Small intestine (tissue), 7 donors: ENCODE measurements around the gene SLC16A4. TPM values are rescaled to one million over a fixed set of nuclear protein-coding genes. Genes with fewer than 3 reads are reported as not detected.

Experiments used
- DNase-seq, 2 donors: peaks; one replicate each; pipeline versions ENCODE4 v3.0.0 to v3.0.0-alpha.2; 2013
- FAIRE-seq: peaks from 2 replicates; lab custom pipeline; 2012; peaks lifted over from hg19 to GRCh38; lab: Jason Lieb, UNC
- H3K27ac ChIP-seq, 3 donors: one replicate each; pipeline ENCODE4 v1.5.1; 2013; ENCODE audit warnings: low read length in 2 of 3, mild to moderate bottlenecking in 2 of 3, control low read depth in 1 of 3, inconsistent platforms in 1 of 3, low read depth in 1 of 3, moderate library complexity in 1 of 3
- H3K27me3 ChIP-seq, 3 donors: one replicate each; pipeline ENCODE4 v1.6.1; 2013; ENCODE audit warnings: low read length in 3 of 3, inconsistent platforms in 1 of 3; ENCODE audit not compliant: control insufficient read depth in 3 of 3, insufficient read depth in 3 of 3
- H3K36me3 ChIP-seq, 3 donors: one replicate each; pipeline ENCODE4 v1.6.1; 2013; ENCODE audit warnings: low read length in 3 of 3, inconsistent platforms in 1 of 3, low read depth in 1 of 3, mild to moderate bottlenecking in 1 of 3, moderate library complexity in 1 of 3; ENCODE audit not compliant: control insufficient read depth in 3 of 3, insufficient read depth in 2 of 3
- H3K4me1 ChIP-seq, 3 donors: one replicate each; pipeline ENCODE4 v1.6.1; 2013; ENCODE audit warnings: low read length in 2 of 3, inconsistent platforms in 1 of 3, low read depth in 1 of 3, mild to moderate bottlenecking in 1 of 3, moderate library complexity in 1 of 3; ENCODE audit not compliant: control insufficient read depth in 3 of 3, insufficient read depth in 2 of 3
- H3K4me3 ChIP-seq, 3 donors: one replicate each; pipeline ENCODE4 v1.5.1; 2013; ENCODE audit warnings: low read length in 3 of 3, control low read depth in 1 of 3, inconsistent platforms in 1 of 3, low read depth in 1 of 3, mild to moderate bottlenecking in 1 of 3, moderate library complexity in 1 of 3
- H3K9me3 ChIP-seq, 2 donors: one replicate each; pipeline ENCODE4 v1.6.1; 2013; ENCODE audit warnings: low read depth in 1 of 2, low read length in 1 of 2; ENCODE audit not compliant: control insufficient read depth in 2 of 2, insufficient read depth in 1 of 2
- WGBS, 3 donors: extraction: QIAGEN DNeasy Blood & Tissue Kit; methylation state at CpG; one replicate each; pipeline ENCODE4 v1.1.7; 2013; 5-methylcytosine and 5-hydroxymethylcytosine counted together
- polyA plus RNA-seq, 4 donors: library from polyadenylated mRNA; stranded (reverse) in 3 of 4; unstranded in 1 of 4; fragments of 200-250 nt in 3 of 4; fragments of 120-200 nt in 1 of 4; gene quantifications; one replicate each; pipeline versions ENCODE4 v1.2.1 to v1.2.3, GENCODE V29; 2013
- donor health status: healthy with polysubstance abuse.
- donor health status: control.
- donor health status: control.
- donor health status: Bipolar disorder and iron deficiency.
- donor health status: healthy.

Gene SLC16A4
- polyA plus RNA-seq, 4 donors, result 5.4 to 51.1 (median 6.9) TPM

DNA sequence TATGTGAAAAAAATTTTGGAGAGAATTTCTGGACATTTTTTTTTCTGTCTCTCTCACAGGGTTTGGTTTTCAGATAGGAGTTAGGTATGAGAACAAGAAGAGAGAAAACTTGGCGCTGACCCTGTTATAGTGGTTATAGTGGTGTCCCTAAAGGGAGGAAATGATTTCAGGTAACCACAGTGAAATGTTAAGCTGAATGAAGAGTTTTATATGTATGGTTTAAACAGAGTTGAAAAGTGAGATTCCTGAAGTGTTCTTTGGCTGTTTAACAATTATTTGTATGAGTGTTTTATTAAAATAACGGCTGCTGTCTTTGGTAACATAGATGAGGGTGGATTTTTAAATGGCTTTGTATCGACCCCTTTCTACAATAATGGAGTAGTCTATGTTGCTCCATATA lies 45.3 kb downstream of the SLC16A4 start:
- WGBS, 3 donors, result 74 to 77% (median 77%) methylated on average over 3 of the region's 3 CpGs
- Histone ChIP-seq H3K27me3 (no peaks in the 10 kb centered on the region), H3K4me1 (peaks cover 15 to 50% (median 31%) of the 10 kb centered on the region in 3 donors), H3K9me3 (no peaks in the 10 kb centered on the region), H3K4me3 (no peak overlapping the region), H3K27ac (no peak overlapping the region), H3K36me3 (peaks cover 0 to 32% (median 8%) of the 10 kb centered on the region in 3 donors)
- DNase-seq (no peak), FAIRE-seq (no peak)

DNA sequence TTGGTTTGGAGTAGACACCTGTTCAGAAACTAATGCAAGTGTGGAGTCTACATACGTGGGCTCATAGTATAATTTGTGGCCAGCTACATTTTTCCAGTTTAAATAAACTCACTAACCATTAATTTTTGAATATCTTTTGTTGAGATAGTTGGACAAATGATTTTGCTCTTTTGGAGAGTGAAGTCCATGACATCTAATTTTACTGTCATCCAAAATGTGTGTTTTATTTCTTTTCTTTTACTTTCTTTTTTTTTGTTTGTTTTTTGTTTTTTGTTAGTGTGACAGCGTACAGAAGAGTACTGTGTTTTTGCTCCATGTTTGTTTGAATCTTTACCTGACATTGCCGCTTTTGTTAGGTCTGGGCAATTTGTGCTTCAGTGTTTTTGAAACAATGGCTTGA lies 46.7 kb downstream of the SLC16A4 start:
- no peak for DNase-seq
- Histone ChIP-seq H3K4me3 (peak overlapping the region in 1 of 3 donors; percentile 12), H3K9me3 (no peaks in the 10 kb centered on the region), H3K27ac (no peak overlapping the region), H3K4me1 (peaks cover 15 to 49% (median 30%) of the 10 kb centered on the region in 3 donors), H3K36me3 (peaks cover 0 to 32% (median 8%) of the 10 kb centered on the region in 3 donors), H3K27me3 (no peaks in the 10 kb centered on the region)
- WGBS, 3 donors, result 48 to 58% (median 51%) methylated on average over 3 of the region's 3 CpGs
- FAIRE-seq, result no peak

DNA sequence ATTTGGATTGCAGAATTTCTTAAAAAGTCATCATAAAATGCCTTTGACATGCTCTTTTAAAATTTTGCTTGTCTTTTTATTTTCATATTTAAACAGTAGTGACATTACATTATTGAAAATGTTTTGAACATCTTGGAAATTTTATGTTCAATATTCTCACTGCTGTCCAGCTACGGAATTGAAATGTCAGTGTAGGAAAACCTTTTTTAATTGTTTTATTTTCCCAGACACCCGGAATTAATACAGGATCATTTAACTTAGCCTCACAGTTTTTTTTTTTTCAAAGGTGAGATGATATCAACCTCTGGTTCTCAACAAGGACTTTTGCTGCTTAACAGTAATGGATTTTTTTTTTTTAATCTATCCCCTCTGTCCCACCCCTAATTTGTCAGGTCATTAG lies 47.6 kb downstream of the SLC16A4 start:
- no peak for DNase-seq
- H3K27me3 ChIP-seq, result no peaks in the 10 kb centered on the region
- peaks cover 0 to 32% (median 8%) of the 10 kb centered on the region in 3 donors for H3K36me3 ChIP-seq
- H3K4me1 ChIP-seq, result peaks cover 15 to 43% (median 30%) of the 10 kb centered on the region in 3 donors
- no peak for FAIRE-seq
- H3K4me3 ChIP-seq, result peak overlapping the region in 1 of 3 donors; percentile 12
- H3K27ac ChIP-seq, result no peak overlapping the region
- H3K9me3 ChIP-seq, result no peaks in the 10 kb centered on the region
- 39 to 54% (median 42%) methylated on average over 2 of the region's 2 CpGs for WGBS, 3 donors

DNA sequence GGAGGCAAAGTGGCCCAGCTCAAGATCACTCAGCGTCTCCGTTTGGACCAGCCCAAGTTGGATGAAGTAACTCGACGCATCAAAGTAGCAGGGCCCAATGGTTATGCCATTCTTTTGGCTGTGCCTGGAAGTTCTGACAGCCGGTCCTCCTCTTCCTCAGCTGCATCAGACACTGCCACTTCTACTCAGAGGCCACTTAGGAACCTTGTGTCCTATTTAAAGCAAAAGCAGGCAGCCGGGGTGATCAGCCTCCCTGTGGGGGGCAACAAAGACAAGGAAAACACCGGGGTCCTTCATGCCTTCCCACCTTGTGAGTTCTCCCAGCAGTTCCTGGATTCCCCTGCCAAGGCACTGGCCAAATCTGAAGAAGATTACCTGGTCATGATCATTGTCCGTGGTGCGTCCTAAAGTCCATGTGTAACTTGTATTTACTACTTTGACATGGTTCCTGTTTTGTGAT lies 48.9 kb downstream of the SLC16A4 start:
- peak overlapping the region in 2 of 3 donors; percentile 6 to 45 for H3K4me3 ChIP-seq
- no peaks in the 10 kb centered on the region for H3K27me3 ChIP-seq
- no peak overlapping the region for H3K27ac ChIP-seq
- peaks cover 12 to 41% (median 30%) of the 10 kb centered on the region in 3 donors for H3K4me1 ChIP-seq
- FAIRE-seq, result no peak
- no peaks in the 10 kb centered on the region for H3K9me3 ChIP-seq
- peak in 1 of 2 donors; percentile 21 for DNase-seq
- WGBS, 3 donors, result 55 to 59% (median 55%) methylated on average over 9 of the region's 9 CpGs
- H3K36me3 ChIP-seq, result peaks cover 0 to 26% (median 3%) of the 10 kb centered on the region in 3 donors

DNA sequence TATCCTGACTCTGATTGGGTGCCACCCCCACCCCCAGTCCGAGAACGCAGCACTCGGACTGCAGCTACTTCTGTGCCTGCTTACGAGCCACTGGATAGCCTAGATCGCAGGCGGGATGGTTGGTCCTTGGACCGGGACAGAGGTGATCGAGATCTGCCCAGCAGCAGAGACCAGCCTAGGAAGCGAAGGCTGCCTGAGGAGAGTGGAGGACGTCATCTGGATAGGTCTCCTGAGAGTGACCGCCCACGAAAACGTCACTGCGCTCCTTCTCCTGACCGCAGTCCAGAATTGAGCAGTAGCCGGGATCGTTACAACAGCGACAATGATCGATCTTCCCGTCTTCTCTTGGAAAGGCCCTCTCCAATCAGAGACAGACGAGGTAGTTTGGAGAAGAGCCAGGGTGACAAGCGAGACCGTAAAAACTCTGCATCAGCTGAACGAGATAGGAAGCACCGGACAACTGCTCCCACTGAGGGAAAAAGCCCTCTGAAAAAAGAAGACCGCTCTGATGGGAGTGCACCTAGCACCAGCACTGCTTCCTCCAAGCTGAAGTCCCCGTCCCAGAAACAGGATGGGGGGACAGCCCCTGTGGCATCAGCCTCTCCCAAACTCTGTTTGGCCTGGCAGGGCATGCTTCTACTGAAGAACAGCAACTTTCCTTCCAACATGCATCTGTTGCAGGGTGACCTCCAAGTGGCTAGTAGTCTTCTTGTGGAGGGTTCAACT lies 49.5 kb downstream of the SLC16A4 start:
- DNase-seq, result no peak
- FAIRE-seq, result no peak

DNA sequence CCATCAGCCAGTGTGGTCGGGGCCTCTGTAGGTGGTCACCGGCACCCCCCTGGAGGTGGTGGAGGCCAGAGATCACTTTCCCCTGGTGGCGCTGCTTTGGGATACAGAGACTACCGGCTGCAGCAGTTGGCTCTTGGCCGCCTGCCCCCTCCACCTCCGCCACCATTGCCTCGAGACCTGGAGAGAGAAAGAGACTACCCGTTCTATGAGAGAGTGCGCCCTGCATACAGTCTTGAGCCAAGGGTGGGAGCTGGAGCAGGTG lies 50.7 kb downstream of the SLC16A4 start:
- DNase-seq (no peak), FAIRE-seq (no peak)
- Histone ChIP-seq H3K36me3 (peaks cover 0 to 21% (median 3%) of the 10 kb centered on the region in 3 donors), H3K27ac (peak overlapping the region in 2 of 3 donors; percentile 95 to 99), H3K27me3 (no peaks in the 10 kb centered on the region), H3K9me3 (no peaks in the 10 kb centered on the region), H3K4me3 (peak overlapping the region; percentile 95 to 98 (median 97)), H3K4me1 (peaks cover 16 to 41% (median 27%) of the 10 kb centered on the region in 3 donors)
- 3 to 6% (median 5%) methylated on average over 9 of the region's 9 CpGs for WGBS, 3 donors

More for the DNA sequence above, 49.5 kb downstream of the SLC16A4 start:
- H3K4me1 ChIP-seq, result peaks cover 14 to 40% (median 25%) of the 10 kb centered on the region in 3 donors
- H3K9me3 ChIP-seq, result no peaks in the 10 kb centered on the region
- H3K36me3 ChIP-seq, result peaks cover 0 to 21% (median 3%) of the 10 kb centered on the region in 3 donors
- 83 to 88% (median 87%) methylated on average over 27 of the region's 27 CpGs for WGBS, 3 donors
- H3K27ac ChIP-seq, result no peak overlapping the region
- peak overlapping the region in 1 of 3 donors; percentile 97 for H3K4me3 ChIP-seq
- no peaks in the 10 kb centered on the region for H3K27me3 ChIP-seq

DNA sequence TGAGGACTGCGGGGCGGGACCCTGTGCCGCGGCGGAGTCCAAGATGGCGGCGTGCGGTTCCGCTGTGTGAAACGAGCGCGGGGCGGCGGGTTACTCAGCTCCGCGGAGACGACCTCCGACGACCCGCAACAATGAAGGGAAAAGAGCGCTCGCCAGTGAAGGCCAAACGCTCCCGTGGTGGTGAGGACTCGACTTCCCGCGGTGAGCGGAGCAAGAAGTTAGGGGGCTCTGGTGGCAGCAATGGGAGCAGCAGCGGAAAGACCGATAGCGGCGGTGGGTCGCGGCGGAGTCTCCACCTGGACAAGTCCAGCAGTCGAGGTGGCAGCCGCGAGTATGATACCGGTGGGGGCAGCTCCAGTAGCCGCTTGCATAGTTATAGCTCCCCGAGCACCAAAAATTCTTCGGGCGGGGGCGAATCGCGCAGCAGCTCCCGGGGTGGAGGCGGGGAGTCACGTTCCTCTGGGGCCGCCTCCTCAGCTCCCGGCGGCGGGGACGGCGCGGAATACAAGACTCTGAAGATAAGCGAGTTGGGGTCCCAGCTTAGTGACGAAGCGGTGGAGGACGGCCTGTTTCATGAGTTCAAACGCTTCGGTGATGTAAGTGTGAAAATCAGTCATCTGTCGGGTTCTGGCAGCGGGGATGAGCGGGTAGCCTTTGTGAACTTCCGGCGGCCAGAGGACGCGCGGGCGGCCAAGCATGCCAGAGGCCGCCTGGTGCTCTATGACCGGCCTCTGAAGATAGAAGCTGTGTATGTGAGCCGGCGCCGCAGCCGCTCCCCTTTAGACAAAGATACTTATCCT lies 51.2 kb downstream of the SLC16A4 start:
- H3K4me1 ChIP-seq, result peaks cover 16 to 37% (median 27%) of the 10 kb centered on the region in 3 donors
- H3K27me3 ChIP-seq, result no peaks in the 10 kb centered on the region
- peak overlapping the region; percentile 95 to 98 (median 97) for H3K4me3 ChIP-seq
- 0 to 1% (median 0%) methylated on average over 76 to 77 of the region's 77 CpGs for WGBS, 3 donors
- H3K36me3 ChIP-seq, result peaks cover 0 to 21% (median 3%) of the 10 kb centered on the region in 3 donors
- no peak for FAIRE-seq
- peak overlapping the region; percentile 73 to 99 (median 95) for H3K27ac ChIP-seq
- DNase-seq, result peak in 1 of 2 donors; percentile 60
- no peaks in the 10 kb centered on the region for H3K9me3 ChIP-seq

DNA sequence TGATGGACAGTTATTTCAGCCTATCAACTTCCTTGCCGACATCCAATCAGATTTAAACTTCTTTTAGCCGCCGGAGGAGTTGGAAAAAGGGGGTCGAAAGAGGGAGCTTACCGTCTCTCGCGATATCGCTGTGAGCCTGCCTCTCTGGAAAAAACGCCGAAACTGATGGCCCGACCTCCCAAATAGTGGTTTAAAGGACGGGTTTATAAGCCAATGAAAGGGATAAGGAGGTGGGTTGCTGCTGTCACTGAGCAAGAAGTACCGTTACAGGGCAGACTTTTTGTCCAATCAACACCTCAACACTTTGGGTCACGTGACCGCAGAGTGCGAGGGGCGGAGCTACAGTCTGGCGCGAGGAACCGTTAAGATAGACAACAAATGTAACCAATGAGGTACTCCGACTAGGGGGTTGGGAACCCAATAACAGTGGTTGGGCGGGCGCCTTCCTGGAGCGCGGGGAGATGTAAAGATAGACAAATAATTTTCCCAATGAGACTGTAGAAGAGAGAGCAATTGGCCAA lies 51.9 kb downstream of the SLC16A4 start, which contains the start of gene RBM15:
TSS of gene RBM15 (plus strand) at position 492 of the 521 bp plus-strand sequence. CDS start at position 521, 29 bp downstream.
- peak within 1 kb of the TSS; percentile 95 to 98 (median 97) for H3K4me3 ChIP-seq
- DNase-seq (peak; percentile 100), FAIRE-seq (peak; percentile 47)
- 0 to 1% (median 1%) methylated on average over 25 of the region's 25 CpGs for WGBS, 3 donors
- peak within 1 kb of the TSS; percentile 97 to 99 (median 98) for H3K27ac ChIP-seq
- H3K4me1 ChIP-seq, result peaks cover 15 to 35% (median 25%) of the 10 kb centered on the region in 3 donors
- H3K9me3 ChIP-seq, result no peaks in the 10 kb centered on the region
- no peaks in the 10 kb centered on the region for H3K27me3 ChIP-seq
- peaks cover 0 to 21% (median 3%) of the 10 kb centered on the region in 3 donors for H3K36me3 ChIP-seq
